Muscle of leg (tissue), 11 donors: Measurements from ENCODE around the gene TMBIM1. TPM values are rescaled to one million over a fixed set of nuclear protein-coding genes. Genes with fewer than 3 reads are reported as not detected.
A peak's percentile ranks its signal among the peaks of the same experiment; 100 is the strongest.

Source experiments
- DNase-seq: peaks from one replicate; pipeline ENCODE4 v3.0.0; 2013
- H3K27ac ChIP-seq: one replicate; pipeline ENCODE4 v1.5.1; 2013; ENCODE audit warnings: mild to moderate bottlenecking, low read length, control low read depth
- H3K27me3 ChIP-seq: one replicate; pipeline ENCODE4 v1.6.1; 2013; ENCODE audit warnings: low read length; ENCODE audit not compliant: control insufficient read depth, insufficient read depth
- H3K36me3 ChIP-seq: one replicate; pipeline ENCODE4 v1.6.1; 2013; ENCODE audit warnings: low read length; ENCODE audit not compliant: control insufficient read depth, insufficient read depth
- H3K4me1 ChIP-seq: one replicate; pipeline ENCODE4 v1.6.1; 2013; ENCODE audit warnings: low read length; ENCODE audit not compliant: control insufficient read depth, insufficient read depth
- H3K4me3 ChIP-seq: one replicate; pipeline ENCODE4 v1.5.1; 2013; ENCODE audit warnings: low read length, control low read depth
- H3K9me3 ChIP-seq: replicated peaks from 2 replicates; pipeline ENCODE4 v1.6.1; 2013; ENCODE audit warnings: low read depth, low read length; ENCODE audit not compliant: control insufficient read depth
- WGBS: methylation state at CpG from one replicate; pipeline ENCODE4 v1.1.5; 2013; ENCODE audit warnings: missing lambda C conversion rate; ENCODE audit not compliant: insufficient coverage; 5-methylcytosine and 5-hydroxymethylcytosine counted together
- polyA plus RNA-seq, 8 donors: library from polyadenylated mRNA; unstranded; fragments of 120-200 nt; gene quantifications; one replicate each; pipeline versions ENCODE4 v1.2.1 to v1.2.3, GENCODE V29; 2013; ENCODE audit warnings: inconsistent platforms in 1 of 8, low replicate concordance in 1 of 8; ENCODE audit not compliant: insufficient read length in 8 of 8, insufficient read depth in 1 of 8
- total RNA-seq: library from RNA; stranded (reverse); fragments of 120-200 nt; gene quantifications from one replicate; pipeline ENCODE4 v1.2.4, GENCODE V29; 2013

The TMBIM1 gene
- total and polyA plus RNA-seq, 9 donors: 72.2 to 95.7 (median 77.8) TPM

GRCh38 chr2:218272531-218273212 is 19.6 kb downstream of the TMBIM1 start:
- no peak overlapping the region for H3K27ac ChIP-seq
- DNase-seq: peak; percentile 87
- peaks cover 30% of the 10 kb centered on the region for H3K4me1 ChIP-seq
- H3K4me3 ChIP-seq: no peak overlapping the region
- no peaks in the 10 kb centered on the region for H3K27me3 ChIP-seq
- 21% methylated on average over 5 of the region's 18 CpGs for WGBS
- H3K36me3 ChIP-seq: peaks cover 51% of the 10 kb centered on the region
- no peaks in the 10 kb centered on the region for H3K9me3 ChIP-seq

GRCh38 chr2:218271865-218272530 is 20.3 kb downstream of the TMBIM1 start:
- DNase-seq: no peak
- Histone ChIP-seq H3K4me1 (peaks cover 30% of the 10 kb centered on the region), H3K27ac (no peak overlapping the region), H3K4me3 (no peak overlapping the region), H3K36me3 (peaks cover 51% of the 10 kb centered on the region), H3K27me3 (no peaks in the 10 kb centered on the region), H3K9me3 (no peaks in the 10 kb centered on the region)
- 39% methylated on average over 4 of the region's 5 CpGs for WGBS

- DNase-seq: no peak
- H3K4me3 ChIP-seq: peak overlapping the region; percentile 76
- peaks cover 30% of the 10 kb centered on the region for H3K4me1 ChIP-seq
- H3K27ac ChIP-seq: no peak overlapping the region
- no peaks in the 10 kb centered on the region for H3K9me3 ChIP-seq
- 42% methylated on average over 4 of the region's 4 CpGs for WGBS
- peaks cover 51% of the 10 kb centered on the region for H3K36me3 ChIP-seq
- no peaks in the 10 kb centered on the region for H3K27me3 ChIP-seq
Observed at GRCh38 chr2:218271487-218271797, 20.9 kb downstream of the TMBIM1 start.

- WGBS: under 1% methylated on average over 21 of the region's 23 CpGs
- Histone ChIP-seq H3K9me3 (no peaks in the 10 kb centered on the region), H3K27me3 (no peaks in the 10 kb centered on the region), H3K27ac (peak overlapping the region; percentile 43), H3K4me1 (peaks cover 30% of the 10 kb centered on the region), H3K36me3 (peaks cover 51% of the 10 kb centered on the region), H3K4me3 (peak overlapping the region; percentile 76)
- DNase-seq: peak; percentile 51
Observed at GRCh38 chr2:218270721-218271486, 21.4 kb downstream of the TMBIM1 start.

- peak within 1 kb of the TSS; percentile 97 for H3K27ac ChIP-seq
- peak within 1 kb of the TSS; percentile 97 for H3K4me3 ChIP-seq
- H3K27me3 ChIP-seq: no peaks in the 10 kb centered on the region
- DNase-seq: peak; percentile 100
- H3K9me3 ChIP-seq: no peaks in the 10 kb centered on the region
- WGBS: under 1% methylated on average over 50 of the region's 64 CpGs
- peaks cover 51% of the 10 kb centered on the region for H3K36me3 ChIP-seq
- peaks cover 30% of the 10 kb centered on the region for H3K4me1 ChIP-seq
Observed at GRCh38 chr2:218269900-218270720, 22.2 kb downstream of the TMBIM1 start, which contains the start of the genes AAMP and PNKD. Gene AAMP (minus strand): TSS chr2:218270137. CDS start chr2:218270086, 51 bp downstream. Gene PNKD (plus strand): TSS chr2:218270519. CDS start chr2:218270536, 17 bp downstream.

GRCh38 chr2:218267259-218267658 is 25.0 kb downstream of the TMBIM1 start:
- H3K27ac ChIP-seq: no peak overlapping the region
- H3K36me3 ChIP-seq: peaks cover 58% of the 10 kb centered on the region
- no peak overlapping the region for H3K4me3 ChIP-seq
- H3K4me1 ChIP-seq: peaks cover 33% of the 10 kb centered on the region
- H3K9me3 ChIP-seq: no peaks in the 10 kb centered on the region
- H3K27me3 ChIP-seq: no peaks in the 10 kb centered on the region
- WGBS: 85% methylated on average over 6 of the region's 6 CpGs
- no peak for DNase-seq

- Histone ChIP-seq H3K27ac (no peak overlapping the region), H3K36me3 (peaks cover 56% of the 10 kb centered on the region), H3K4me3 (no peak overlapping the region), H3K27me3 (no peaks in the 10 kb centered on the region), H3K4me1 (peaks cover 34% of the 10 kb centered on the region), H3K9me3 (no peaks in the 10 kb centered on the region)
- no peak for DNase-seq
- 92% methylated on average over 15 of the region's 15 CpGs for WGBS
Observed at GRCh38 chr2:218266316-218266979, 25.9 kb downstream of the TMBIM1 start.

- H3K27me3 ChIP-seq: no peaks in the 10 kb centered on the region
- no peaks in the 10 kb centered on the region for H3K9me3 ChIP-seq
- H3K27ac ChIP-seq: no peak overlapping the region
- peaks cover 57% of the 10 kb centered on the region for H3K36me3 ChIP-seq
- no peak for DNase-seq
- H3K4me3 ChIP-seq: no peak overlapping the region
- 90% methylated on average over 7 of the region's 8 CpGs for WGBS
- peaks cover 35% of the 10 kb centered on the region for H3K4me1 ChIP-seq
Observed at GRCh38 chr2:218265626-218266025, 26.7 kb downstream of the TMBIM1 start.

- DNase-seq: no peak
- no peak overlapping the region for H3K27ac ChIP-seq
- WGBS: 87% methylated on average over 21 of the region's 22 CpGs
- H3K36me3 ChIP-seq: peaks cover 57% of the 10 kb centered on the region
- no peaks in the 10 kb centered on the region for H3K27me3 ChIP-seq
- no peaks in the 10 kb centered on the region for H3K9me3 ChIP-seq
- no peak overlapping the region for H3K4me3 ChIP-seq
- peaks cover 41% of the 10 kb centered on the region for H3K4me1 ChIP-seq
Observed at GRCh38 chr2:218264773-218265561, 27.3 kb downstream of the TMBIM1 start.
